NCI-H2227 treated with DMSO at 0.1 percent for 48 hours (cell line): ENCODE data around the gene GNAL.

Experiments used
- DNase-seq: peaks from one replicate; lab custom pipeline; 2025; lab: John Stamatoyannopoulos, UW

Gene GNAL

DNA sequence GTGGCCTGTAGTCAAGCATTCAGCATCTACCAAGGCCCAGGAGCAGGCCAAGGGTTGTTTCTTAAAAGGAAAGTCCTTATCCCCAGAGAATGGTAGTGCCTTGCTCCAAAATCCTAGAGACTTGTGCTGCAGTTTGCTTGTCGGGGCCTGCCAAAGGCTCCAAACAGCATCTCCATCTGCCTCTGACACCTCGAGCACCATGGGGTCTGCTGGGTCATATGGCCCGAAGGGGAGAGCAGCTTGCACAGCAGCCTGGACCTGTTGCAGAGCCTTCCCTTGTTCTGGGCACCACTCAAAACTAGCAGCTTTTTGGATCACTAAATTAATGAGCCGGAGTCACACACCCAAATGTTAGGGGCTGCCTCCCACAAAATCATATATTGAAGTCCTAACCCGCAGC is 35.7 kb downstream of the GNAL start:
- DNase-seq: no peak

DNA sequence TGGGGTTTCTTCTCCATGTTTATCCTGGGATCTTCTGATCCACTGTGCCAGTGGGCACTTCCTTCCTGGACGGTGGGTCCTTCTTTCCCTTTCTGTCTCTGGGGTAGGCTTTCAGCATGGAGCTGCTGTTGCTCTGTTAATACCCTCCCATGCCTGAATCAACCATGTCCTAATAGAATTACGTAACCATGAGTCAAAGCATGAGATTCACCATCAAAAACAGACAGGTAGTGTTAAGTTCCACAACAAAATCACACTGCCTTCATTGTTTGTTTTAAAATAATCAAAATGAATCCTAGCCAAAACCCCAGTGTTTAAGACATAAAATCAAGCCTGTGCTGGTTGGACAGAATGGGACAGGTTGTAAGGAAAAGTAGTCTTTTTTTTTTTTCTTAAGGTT is 37.5 kb downstream of the GNAL start:
- DNase-seq: no peak

DNA sequence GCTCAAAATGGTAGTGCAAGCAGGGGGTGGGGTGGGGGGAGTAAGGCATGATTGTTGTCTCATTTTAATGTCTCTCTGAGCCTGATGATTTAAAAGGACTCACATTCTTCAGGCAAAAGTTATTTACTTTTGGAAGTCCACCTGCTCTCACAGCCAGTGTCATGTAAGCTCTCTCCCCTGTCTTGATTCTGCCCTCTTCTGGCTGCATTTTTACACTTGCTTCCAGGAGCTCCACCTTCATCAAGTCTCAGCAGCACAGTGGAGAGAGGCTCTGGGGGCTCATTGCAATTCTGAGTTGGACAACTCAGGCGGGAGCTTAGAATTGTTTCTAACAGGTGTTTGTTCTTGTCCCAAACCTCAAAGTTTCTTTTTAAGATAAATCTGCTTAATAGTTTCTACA is 39.2 kb downstream of the GNAL start:
- DNase-seq: no peak

DNA sequence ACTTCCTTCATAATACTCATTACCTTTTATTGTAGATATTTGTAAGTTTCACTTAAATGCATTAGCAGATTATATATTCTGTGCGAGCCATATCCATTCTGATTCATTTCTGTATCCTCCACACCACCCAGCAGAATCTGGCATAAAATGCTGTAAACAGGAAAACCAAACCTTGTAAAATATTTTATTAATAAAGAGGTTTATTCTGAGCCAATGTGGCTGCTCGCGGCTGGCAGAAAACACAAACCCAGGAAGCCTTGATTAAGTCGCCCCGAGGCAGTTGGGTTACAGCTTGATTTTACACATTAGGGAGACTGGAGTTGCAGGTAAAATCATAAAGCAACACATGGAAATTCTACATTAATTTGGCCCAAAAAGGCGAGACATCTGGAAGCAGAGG is 40.5 kb downstream of the GNAL start:
- no peak for DNase-seq

DNA sequence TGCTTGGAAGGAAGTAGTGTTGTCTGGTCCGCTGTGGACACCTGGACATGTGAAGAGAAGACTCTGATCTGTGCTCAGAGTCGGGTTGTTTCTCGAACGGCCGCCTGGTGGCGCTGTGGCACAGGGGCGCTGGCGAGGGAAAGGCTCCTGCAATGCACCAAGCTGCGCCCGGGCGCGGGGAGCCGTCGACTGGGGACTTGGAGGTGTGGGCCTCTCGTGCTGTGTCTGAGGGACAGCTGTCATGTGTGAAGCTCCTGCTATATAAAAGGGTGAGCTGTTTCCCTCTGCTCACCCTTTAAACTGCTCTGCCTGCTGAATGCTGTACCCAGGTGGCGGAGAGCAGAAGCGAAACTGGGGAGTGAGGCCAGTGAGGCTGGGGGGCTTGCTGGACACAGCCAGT is 44.0 kb downstream of the GNAL start:
- DNase-seq: peak; percentile 74

DNA sequence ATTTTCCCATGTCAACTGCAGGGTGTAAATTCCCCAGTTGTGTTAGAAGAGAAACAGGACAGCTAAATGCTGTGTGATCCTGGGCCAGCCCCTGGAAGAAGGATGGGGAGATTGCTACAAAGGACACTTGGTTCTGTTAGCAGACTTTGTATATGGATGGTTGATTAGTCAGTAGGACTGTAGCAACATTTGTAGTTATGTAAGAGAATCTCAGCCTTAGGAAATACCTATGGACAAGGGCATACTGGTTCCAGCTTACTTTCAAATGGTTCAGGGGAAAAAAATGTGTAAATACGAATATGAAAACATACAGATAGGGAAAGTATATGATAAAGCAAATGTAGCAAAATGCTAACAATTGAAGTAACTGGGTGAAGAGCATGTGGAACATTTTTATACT is 47.6 kb downstream of the GNAL start:
- DNase-seq: no peak

DNA sequence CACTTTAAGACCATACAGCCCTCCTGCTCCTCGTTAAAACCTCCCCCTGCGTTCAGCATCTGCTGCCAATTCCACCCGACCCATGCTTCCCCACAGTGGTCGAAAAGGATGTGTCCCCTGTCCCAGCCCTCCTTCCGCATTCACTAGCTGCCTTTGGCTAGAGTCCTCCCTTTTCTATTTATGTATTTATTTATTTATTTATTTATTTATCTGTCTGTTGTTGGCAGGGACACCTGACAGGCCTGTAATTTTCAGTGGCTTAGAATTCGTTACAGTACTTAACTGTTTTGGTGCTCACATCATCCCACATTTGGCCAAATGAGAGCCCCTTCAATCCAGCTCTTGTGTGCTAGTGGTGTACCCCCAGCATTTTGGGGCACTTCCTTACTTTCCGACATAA is 50.8 kb downstream of the GNAL start:
- no peak for DNase-seq

DNA sequence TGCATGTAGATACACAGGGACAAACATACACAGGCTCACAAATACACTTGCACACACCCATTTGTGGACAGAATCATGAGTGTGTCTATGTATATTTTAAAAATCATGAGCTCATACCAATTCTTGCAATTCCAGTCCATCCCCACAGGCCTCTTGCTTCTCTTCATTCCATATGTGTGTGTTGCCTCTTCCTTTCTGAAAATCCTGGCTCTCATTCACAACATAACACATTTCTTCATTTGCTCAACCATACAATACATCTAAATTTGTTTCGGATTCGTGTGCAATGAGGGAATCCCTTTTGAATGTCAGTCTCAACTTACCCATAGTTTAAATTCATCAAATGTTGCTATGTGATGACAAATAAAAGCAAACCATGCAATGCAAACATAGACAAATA is 51.4 kb downstream of the GNAL start:
- no peak for DNase-seq

DNA sequence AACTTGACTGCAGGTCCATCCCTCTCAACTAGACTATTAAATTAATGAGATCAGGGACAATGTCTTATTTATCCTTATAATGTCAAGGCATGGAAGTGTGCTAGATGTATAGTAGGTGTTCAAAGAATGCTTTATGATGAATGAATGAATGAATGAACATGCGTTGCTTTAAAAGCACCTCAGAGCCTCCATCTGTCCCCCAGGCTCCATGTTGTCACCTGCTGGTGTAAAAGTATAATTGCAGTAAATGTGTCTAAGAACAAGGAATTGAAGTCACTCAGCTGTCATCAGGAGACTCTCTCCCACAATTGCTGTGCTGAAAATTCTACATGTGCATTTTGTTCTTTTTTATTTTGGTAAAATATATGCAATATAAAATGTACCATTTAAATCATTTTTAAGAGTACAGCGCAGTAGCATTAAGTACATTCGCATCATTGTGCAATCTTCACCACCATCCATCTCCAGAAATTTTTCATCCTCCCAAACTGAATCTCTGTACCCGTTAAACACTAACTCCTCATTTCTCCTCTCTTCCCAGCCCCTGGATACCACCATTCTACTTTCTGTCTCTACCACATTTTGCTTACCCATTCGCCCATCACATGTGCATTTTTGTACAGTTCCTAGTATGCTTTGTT is 52.6 kb downstream of the GNAL start:
- DNase-seq: no peak

DNA sequence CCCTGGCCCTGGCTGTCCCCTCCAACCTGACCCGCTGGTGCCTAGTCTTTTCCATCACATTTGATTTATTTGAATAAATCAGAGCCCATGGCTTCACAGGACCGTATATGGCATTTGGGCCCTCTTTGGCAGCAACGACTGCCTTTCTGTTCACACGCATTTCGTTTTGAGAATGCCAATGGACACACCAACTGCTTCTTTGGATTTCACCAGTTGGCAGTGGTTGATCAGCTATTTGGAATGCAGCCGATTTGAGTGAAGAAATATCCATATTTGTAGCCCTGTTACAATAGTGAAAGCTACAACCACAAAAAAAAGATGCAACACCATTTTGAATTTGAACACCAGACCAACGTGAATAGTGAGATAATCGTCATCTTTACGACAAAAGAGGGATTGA is 56.5 kb downstream of the GNAL start:
- no peak for DNase-seq

DNA sequence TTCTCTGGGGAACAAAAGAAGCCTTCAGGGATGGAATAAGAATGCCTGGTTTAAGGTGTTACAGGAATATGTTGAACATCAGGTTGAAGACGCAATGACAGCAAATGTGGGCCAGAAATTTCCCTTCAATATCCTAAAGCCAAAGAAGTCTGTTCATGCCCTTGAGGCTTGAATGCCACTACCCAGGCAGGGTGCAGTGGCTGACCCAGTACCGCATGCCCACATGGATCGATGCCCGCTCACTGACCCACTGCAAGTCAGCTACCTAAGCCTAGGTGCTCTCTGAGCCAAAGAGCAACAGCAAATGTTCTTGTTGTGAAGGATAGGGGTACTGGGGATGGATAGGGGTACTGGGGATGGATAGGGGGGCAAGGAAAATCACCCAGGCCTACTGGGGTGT is 58.2 kb downstream of the GNAL start:
- no peak for DNase-seq

DNA sequence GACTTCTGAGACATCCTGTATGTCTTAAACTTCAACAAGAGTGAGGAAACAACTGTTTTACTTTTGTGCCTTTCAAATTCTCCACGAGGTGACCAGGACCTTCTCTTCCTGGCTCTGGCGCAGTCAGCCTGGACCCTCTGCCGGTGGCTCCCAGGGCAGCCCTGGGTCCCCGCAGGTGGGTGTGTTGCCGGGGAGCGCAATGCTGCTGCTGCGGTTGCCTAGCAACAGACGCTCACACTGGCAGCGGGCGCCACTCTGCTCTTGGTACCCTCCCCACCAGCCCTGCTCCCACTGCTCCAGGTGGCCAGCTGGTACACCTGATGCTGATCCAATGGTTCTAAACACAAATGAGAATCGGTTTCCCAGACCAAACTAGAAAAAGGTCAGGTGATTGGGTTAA is 58.7 kb downstream of the GNAL start:
- peak; percentile 31 for DNase-seq

DNA sequence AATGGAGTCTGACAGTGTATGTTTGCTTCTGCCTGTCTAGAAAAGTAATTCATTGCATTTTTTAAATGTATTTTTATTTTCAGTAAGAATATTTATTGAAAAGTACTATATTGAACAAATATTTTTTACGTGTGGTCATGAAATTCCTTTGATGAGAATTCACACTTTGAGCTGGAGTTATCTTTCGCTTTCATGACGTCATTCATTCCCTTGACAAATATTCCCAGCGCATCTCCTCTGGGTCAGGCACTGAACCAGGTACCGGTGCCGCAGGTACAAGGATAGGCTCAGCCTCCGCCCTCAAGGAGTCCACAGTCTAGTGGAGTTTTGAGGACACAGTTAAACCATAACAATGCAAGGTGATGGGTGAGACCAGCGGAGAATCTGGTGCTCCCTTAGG is 60.2 kb downstream of the GNAL start:
- DNase-seq: no peak

DNA sequence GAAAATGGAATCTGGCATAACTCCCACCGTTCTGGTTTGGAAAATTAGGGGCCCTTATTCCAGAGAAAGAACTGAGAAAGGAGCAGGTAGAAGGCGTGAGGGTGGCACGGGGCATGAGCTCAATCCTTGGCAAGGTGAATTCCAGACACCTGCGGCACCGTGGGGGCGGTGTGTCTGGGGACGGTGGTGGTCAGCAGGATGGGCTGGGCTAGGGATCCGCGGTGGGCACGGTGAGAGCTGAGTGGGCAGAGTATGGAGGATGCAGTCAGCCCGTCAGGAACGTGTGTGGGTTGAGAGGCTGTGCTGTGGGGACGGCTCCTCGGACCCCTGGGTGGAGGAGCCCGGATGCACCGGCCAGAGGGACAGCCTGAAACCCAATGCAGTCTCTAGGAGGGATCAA is 61.1 kb downstream of the GNAL start:
- DNase-seq: no peak

DNA sequence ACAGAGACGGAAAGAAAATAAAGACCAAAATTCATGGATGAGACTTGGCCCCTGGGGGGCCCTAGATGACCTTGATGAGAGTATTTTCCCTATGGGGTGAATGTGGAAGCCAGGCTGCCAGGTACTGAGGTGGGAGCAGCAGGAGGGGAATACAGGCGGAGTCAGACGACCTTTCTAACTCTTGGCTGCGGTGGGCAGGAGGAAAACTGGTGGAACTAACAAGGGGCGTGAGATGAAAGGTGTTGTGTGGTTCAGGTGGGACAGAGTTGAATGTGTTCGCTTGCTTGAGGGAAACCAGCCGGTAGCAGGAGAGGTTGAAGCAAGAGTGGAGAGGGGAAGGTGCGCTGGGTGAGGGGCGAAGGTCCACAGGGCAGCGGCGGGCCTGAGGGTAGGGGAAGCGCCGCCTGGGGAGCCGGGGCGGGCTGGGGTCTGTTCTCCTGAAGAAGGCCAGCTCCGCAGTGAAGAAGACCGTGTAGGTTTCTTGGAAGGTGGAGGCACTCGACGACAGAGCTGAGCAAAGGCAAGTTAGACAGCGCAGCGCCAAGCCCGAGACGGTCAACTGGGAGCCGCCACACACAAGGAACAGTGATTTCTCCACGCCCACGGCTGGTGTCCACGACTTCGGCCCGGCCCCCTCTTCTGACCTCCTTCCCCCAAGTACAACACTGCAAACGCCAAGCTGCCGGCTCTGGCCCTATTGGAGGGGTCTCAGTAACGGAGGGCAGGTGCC is 61.7 kb downstream of the GNAL start:
- no peak for DNase-seq

DNA sequence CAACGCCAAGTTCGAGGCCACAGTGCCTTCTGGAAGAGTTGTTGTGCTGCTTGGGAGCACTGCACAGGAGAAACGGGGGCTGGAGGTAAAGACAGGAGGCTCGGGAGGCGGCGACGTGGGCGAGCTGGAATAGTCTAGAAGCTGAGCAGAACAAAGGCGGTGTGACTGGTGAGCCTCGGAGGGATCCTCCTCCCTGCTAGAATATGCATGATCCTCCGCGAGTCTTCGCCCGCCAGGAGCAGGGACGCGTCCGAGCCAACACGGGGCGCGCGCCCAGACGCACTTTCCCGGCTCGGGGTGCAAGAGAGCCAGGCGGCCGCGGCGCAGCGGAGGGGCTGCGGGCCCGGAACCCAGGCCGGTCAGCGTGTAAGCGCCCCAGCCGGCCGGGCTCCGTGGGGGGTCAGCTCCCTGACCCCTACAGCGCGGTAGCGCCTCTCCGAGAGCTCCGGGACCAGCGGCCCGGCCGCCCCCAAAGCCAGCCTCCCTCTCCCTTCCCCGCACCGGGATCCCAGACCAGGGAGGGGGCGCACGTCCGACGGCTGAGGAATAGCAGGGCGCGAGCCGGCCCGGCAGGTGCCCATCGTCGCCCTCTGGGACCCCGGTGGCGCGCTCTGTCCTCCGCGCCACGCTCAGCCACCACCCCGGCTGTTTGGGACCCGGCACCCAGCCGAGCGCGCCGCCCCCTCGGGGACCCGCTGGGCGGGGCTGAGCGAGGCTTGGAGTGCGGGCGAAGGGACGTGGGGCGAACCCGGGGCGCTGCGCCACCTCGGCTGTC is 62.5 kb downstream of the GNAL start:
- peak; percentile 60 for DNase-seq

DNA sequence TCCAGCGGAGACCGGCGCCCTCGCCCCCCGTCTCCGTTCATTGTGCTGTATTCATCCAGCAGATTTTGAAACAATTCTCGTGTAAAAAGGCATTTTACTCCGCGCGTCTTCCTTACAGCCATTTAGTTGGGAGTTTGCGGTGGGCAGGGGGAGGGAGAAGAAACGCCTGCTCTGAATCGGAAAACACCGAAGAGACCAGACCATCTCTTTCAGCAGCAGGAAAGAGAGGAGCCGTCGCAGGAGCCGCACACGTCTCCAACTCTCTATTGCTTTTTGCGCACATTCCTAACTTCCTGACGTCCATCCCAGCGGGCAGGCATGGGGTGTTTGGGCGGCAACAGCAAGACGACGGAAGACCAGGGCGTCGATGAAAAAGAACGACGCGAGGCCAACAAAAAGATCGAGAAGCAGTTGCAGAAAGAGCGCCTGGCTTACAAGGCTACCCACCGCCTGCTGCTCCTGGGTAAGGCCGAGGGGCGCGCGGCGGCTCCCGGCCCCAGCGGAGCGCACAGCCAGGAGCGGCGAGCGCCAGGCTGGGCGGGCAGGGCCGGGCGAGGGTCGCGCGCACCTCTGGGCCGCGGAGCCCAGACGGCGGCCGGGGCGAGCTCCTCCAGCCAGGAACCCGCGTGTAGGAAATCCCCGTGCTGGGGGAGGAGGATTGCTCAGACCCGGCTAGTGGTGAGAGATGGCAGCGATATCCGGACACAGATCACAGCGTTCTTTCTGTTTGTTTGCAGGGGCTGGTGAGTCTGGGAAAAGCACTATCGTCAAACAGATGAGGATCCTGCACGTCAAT is 63.2 kb downstream of the GNAL start:
- DNase-seq: peak; percentile 66

DNA sequence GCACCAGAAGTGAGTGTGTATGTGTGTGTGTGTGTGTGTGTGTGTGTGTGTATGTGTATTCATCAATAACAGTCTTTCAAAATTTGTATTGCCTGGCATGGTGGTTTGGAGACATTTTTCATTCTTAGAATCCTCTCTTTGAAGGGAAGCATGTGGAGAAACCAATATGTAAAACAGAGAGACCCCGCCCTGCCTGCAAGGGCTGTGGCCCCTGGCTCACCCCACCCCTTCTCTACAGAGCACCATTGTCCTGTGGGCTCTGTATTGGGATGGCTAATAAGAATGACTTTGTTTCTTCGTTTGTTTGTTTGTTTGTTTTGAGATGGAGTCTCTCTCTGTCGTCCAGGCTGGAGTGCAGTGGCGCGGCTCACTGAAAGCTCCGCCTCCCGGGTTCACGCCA is 65.9 kb downstream of the GNAL start:
- no peak for DNase-seq

DNA sequence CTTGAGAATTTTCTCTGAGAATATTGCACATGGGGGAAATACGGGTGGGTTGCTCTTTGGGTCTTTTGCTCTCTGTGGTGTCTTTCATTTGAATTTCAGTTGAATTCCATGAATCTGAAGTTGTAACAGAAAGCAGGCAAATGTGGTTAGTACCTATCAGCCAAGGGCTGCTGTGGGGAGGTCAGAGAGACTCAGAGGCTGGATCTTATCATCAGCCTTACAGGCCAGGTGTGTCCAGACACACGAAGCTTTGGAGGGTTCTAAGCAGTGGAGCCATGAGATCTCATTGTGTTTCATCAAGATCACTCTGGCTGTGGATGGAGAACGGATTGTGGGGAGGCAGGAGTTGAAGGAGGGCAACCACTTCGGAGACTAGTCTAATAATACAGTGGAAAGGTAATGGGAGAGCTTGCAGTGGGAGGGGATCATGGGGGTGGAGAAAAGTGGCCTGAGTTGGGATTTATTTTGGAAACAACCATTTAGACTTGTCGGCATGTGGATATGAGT is 68.1 kb downstream of the GNAL start:
- no peak for DNase-seq

DNA sequence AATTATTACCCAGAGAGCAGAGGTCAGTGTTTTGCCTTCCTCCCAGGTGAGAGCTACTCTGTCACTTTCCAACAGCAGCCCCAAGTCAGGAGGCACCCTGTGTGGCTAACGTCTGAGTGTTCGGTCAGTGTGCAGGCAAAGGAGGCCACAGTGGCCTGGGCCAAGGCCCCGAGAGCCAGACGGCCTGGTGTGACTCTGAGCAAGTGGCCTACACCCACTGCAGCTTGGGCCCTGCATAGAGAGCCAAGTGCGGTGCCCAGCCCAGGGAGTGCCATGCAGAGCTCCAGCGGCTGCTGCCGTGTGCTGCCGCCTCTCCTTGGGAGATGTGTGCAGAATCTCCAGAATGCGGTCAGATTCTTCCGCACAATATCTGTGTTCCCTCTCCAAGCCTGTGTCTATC is 70.4 kb downstream of the GNAL start:
- no peak for DNase-seq

DNA sequence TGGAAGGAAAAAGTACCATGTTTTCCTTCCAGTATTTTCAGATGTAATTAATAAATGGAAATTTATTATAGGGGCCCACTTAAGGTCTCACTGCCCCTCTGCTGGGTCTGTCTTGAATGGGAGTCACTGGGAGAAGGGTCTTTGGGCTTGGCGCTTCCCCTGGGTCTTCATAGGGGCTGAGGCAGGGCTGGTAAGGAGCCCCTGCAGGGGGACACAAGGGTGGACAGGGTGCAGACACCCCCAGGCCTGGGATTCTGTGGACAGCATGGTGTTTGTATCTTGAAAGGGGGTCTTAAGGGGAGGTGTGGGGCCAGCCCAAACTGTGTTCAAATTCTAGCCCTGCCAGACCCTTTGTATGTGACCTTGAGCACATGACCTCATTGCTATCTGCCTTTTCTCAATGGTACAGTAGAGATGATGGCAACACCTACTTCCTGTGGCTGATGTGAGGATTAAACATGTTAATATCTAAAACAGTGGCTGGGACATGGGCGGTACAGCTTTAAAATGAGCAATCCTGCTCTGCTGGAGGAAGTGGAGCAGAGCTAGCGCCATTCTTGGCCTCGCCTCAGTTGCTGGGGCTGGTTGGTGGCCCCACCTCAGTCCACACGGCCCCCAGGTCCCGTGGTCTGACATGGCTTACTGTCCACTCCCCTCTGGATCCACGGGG is 71.6 kb downstream of the GNAL start:
- DNase-seq: no peak

DNA sequence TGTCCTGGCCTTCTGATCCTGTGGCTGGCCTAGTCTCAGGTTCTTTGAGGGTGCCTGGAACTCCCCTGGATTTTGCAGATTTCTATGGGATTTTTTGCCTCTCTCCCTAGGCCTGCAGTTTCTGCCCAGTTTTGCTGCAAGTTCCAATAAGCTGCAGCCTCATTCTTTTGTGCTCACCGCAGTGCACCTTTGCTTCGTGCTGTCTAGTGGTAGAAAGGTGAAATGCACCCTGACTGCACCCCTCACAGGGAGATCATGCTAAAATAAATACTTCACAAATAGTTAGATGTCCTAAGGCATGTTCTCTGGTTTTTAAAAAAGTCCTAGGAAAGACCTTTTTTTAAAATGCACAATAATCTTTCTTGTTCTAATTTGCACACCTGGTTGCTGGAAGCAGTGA is 72.5 kb downstream of the GNAL start:
- no peak for DNase-seq
